Measurements from ENCODE around the gene CXCL11.

DNA sequence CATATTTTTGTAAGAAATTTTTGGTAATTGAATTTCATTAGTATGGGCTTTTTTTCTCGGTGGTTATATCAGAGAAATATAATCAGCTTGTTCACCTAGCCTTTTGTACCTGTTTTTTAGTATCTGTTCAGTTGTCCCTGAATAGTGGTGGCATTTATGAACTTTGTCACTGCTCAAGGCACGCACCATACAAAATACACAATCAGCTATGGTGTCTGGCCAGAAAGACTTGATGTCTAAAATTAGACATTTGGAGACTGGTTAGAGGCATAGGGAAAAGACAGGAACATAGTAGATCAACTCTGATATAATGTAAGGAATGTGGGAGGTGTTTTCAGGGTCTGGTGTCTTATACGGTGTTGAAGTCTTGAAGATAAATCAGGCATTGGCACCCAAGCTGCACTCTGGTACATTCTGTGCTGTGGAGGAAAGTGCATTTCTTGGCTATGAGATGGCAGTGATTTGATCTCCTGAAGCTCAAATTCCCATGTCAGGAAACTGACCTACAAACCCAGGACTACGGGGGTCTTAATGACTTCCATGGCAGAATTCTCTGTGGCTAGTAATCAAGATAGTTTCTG, 42.3 kb upstream of the CXCL11 start:
- TF ChIP-seq, protein P1, sequence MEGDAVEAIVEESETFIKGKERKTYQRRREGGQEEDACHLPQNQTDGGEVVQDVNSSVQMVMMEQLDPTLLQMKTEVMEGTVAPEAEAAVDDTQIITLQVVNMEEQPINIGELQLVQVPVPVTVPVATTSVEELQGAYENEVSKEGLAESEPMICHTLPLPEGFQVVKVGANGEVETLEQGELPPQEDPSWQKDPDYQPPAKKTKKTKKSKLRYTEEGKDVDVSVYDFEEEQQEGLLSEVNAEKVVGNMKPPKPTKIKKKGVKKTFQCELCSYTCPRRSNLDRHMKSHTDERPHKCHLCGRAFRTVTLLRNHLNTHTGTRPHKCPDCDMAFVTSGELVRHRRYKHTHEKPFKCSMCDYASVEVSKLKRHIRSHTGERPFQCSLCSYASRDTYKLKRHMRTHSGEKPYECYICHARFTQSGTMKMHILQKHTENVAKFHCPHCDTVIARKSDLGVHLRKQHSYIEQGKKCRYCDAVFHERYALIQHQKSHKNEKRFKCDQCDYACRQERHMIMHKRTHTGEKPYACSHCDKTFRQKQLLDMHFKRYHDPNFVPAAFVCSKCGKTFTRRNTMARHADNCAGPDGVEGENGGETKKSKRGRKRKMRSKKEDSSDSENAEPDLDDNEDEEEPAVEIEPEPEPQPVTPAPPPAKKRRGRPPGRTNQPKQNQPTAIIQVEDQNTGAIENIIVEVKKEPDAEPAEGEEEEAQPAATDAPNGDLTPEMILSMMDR (conservative IDR thresholded peaks at IDR 0.05; ENCODE audit: low read depth, low read length): no peak
- TF ChIP-seq EZH2 (IDR thresholded peaks at IDR 0.05; ENCODE audit: borderline replicate concordance, low read depth, low read length, poor library complexity, severe bottlenecking): no peak
